Liver (tissue), 9 donors: ENCODE data around the gene MTERF4. TPM values are rescaled to one million over a fixed set of nuclear protein-coding genes. Genes with fewer than 3 reads are reported as not detected.

Experiments
- DNase-seq: peaks from one replicate; pipeline ENCODE4 v3.0.0-alpha.2; 2017; ENCODE audit warnings: low spot score
- H3K27ac ChIP-seq, 2 donors: one replicate each; pipeline ENCODE4 v1.7.0; 2013; ENCODE audit warnings: inconsistent platforms in 2 of 2, low read length in 2 of 2, control low read depth in 1 of 2, low read depth in 1 of 2, mild to moderate bottlenecking in 1 of 2
- H3K27me3 ChIP-seq, 4 donors: one replicate each; pipeline versions ENCODE4 v1.6.1 to v1.7.0; 2013; ENCODE audit warnings: low read length in 3 of 4, inconsistent platforms in 1 of 4, mild to moderate bottlenecking in 1 of 4, moderate library complexity in 1 of 4; ENCODE audit not compliant: control insufficient read depth in 4 of 4, insufficient read depth in 4 of 4
- H3K36me3 ChIP-seq, 4 donors: one replicate each; pipeline versions ENCODE4 v1.6.1 to v1.7.0; 2013; ENCODE audit warnings: low read length in 3 of 4, mild to moderate bottlenecking in 3 of 4, low read depth in 1 of 4, moderate library complexity in 1 of 4; ENCODE audit not compliant: control insufficient read depth in 4 of 4, insufficient read depth in 3 of 4
- H3K4me1 ChIP-seq, 4 donors: one replicate each; pipeline versions ENCODE4 v1.6.1 to v1.7.0; 2013; ENCODE audit warnings: low read length in 3 of 4, mild to moderate bottlenecking in 3 of 4, moderate library complexity in 1 of 4; ENCODE audit not compliant: control insufficient read depth in 4 of 4, insufficient read depth in 4 of 4
- H3K4me3 ChIP-seq, 3 donors: one replicate each; pipeline versions ENCODE4 v1.6.1 to v1.7.0; 2013; ENCODE audit warnings: low read length in 3 of 3, control low read depth in 1 of 3, low read depth in 1 of 3, mild to moderate bottlenecking in 1 of 3
- H3K9ac ChIP-seq, 2 donors: one replicate each; pipeline ENCODE4 v1.7.0; 2013; ENCODE audit warnings: low read length in 2 of 2, mild to moderate bottlenecking in 2 of 2, moderate library complexity in 2 of 2, control low read depth in 1 of 2, low read depth in 1 of 2
- H3K9me3 ChIP-seq, 4 donors: one replicate each; pipeline versions ENCODE4 v1.6.1 to v1.7.0; 2013; ENCODE audit warnings: low read length in 3 of 4; ENCODE audit not compliant: control insufficient read depth in 4 of 4
- CTCF ChIP-seq: fragments of 150-350 bp; IDR thresholded peaks from 2 replicates; pipeline ENCODE4 v1.5.1; 2017; ENCODE audit warnings: improper control_type of control experiment, low read depth, low read length; ENCODE audit not compliant: missing input control
- EGR1 ChIP-seq, 2 donors: IDR thresholded peaks; 2 replicates each; pipeline ENCODE4 v1.6.1; 2016 to 2018; ENCODE audit warnings: antibody characterized with exemption in 2 of 2, low read depth in 2 of 2
- FOXA1 ChIP-seq: IDR thresholded peaks from 2 replicates; pipeline ENCODE4 v1.6.1; 2016; ENCODE audit warnings: antibody characterized with exemption
- FOXA2 ChIP-seq: IDR thresholded peaks from 2 replicates; pipeline ENCODE4 v1.6.1; 2016; ENCODE audit warnings: antibody characterized with exemption
- GABPA ChIP-seq, 2 donors: IDR thresholded peaks in 1 of 2; conservative IDR thresholded peaks in 1 of 2; 2 replicates each; pipeline ENCODE4 v1.6.1; 2016; ENCODE audit warnings: antibody characterized with exemption in 2 of 2, mild to moderate bottlenecking in 1 of 2, moderate library complexity in 1 of 2
- HNF4A ChIP-seq, 2 donors: conservative IDR thresholded peaks; 2 replicates each; pipeline ENCODE4 v1.6.1; 2016; ENCODE audit warnings: antibody characterized with exemption in 2 of 2, mild to moderate bottlenecking in 2 of 2
- HNF4G ChIP-seq: IDR thresholded peaks from 2 replicates; pipeline ENCODE4 v1.6.1; 2016; ENCODE audit warnings: antibody characterized with exemption
- JUND ChIP-seq, 2 donors: IDR thresholded peaks; 2 replicates each; pipeline ENCODE4 v1.6.1; 2016; ENCODE audit warnings: antibody characterized with exemption in 2 of 2
- NR2F2 ChIP-seq: IDR thresholded peaks from 2 replicates; pipeline ENCODE4 v1.6.1; 2016; ENCODE audit warnings: antibody characterized with exemption
- RAD21 ChIP-seq, 2 donors: IDR thresholded peaks; 2 replicates each; pipeline ENCODE4 v1.6.1; 2016; ENCODE audit warnings: antibody characterized with exemption in 2 of 2, mild to moderate bottlenecking in 2 of 2
- RXRA ChIP-seq, 2 donors: IDR thresholded peaks; 2 replicates each; pipeline ENCODE4 v1.6.1; 2017 to 2018; ENCODE audit warnings: antibody characterized with exemption in 2 of 2, mild to moderate bottlenecking in 1 of 2
- SP1 ChIP-seq: IDR thresholded peaks from 2 replicates; pipeline ENCODE4 v1.6.1; 2018; ENCODE audit warnings: antibody characterized with exemption, mild to moderate bottlenecking
- TAF1 ChIP-seq: conservative IDR thresholded peaks from 2 replicates; pipeline ENCODE4 v1.6.1; 2016; ENCODE audit warnings: antibody characterized with exemption, mild to moderate bottlenecking
- YY1 ChIP-seq: IDR thresholded peaks from 2 replicates; pipeline ENCODE4 v1.6.1; 2016; ENCODE audit warnings: antibody characterized with exemption, mild to moderate bottlenecking
- ZBTB33 ChIP-seq: IDR thresholded peaks from 2 replicates; pipeline ENCODE4 v1.6.1; 2016; ENCODE audit warnings: antibody characterized with exemption
- WGBS: extraction: QIAGEN DNeasy Blood & Tissue Kit; methylation state at CpG from one replicate; pipeline ENCODE4 v1.1.7; 2013; 5-methylcytosine and 5-hydroxymethylcytosine counted together
- polyA plus RNA-seq, 2 donors: library from polyadenylated mRNA; stranded (reverse) in 1 of 2; unstranded in 1 of 2; fragments of 200-250 nt in 1 of 2; fragments of >200 nt in 1 of 2; fragmentation: Nextera tagmentation in 1 of 2; extraction: Ambion mirVana in 1 of 2; gene quantifications; one replicate each; pipeline versions ENCODE4 v1.2.1 to v1.2.3, GENCODE V29; 2013 to 2015
- total RNA-seq, 2 donors: library from RNA; depleted of rRNA; stranded (reverse); fragments of >200 nt; gene quantifications; one replicate each; pipeline ENCODE4 v1.2.3, GENCODE V29; 2014
- TF ChIP-seq, protein P1 (sequence below): IDR thresholded peaks from 2 replicates; pipeline ENCODE4 v1.6.1; 2016; ENCODE audit warnings: antibody characterized with exemption, mild to moderate bottlenecking
- TF ChIP-seq, protein P2 (sequence below): IDR thresholded peaks from 2 replicates; pipeline ENCODE4 v1.6.1; 2016; ENCODE audit warnings: antibody characterized with exemption
- donor health status: healthy.
- donor health status: healthy.
- donor health status: healthy.
- donor health status: healthy.
- donor health status: healthy.

MTERF4 gene
- total and polyA plus RNA-seq, 4 donors = 13.3 to 36.7 (median 20.3) TPM

- H3K4me3 ChIP-seq = no peak overlapping the region
- peaks cover 12 to 78% (median 29%) of the 10 kb centered on the region in 4 donors for H3K36me3 ChIP-seq
- H3K27me3 ChIP-seq = no peaks in the 10 kb centered on the region
- DNase-seq = no peak
- TF ChIP-seq YY1 = no peak
- TF ChIP-seq NR2F2 = no peak
- TF ChIP-seq JUND (IDR thresholded peaks at IDR 0.05) = no peak
- no peak for TF ChIP-seq GABPA (IDR thresholded peaks at IDR 0.05 in 1 of 2, conservative IDR thresholded peaks at IDR 0.05 in 1 of 2)
- TF ChIP-seq HNF4A (conservative IDR thresholded peaks at IDR 0.05) = no peak
- no peak for TF ChIP-seq HNF4G
- TF ChIP-seq TAF1 = no peak
- TF ChIP-seq FOXA1 = no peak
- no peak for TF ChIP-seq SP1
- no peak for TF ChIP-seq CTCF
- TF ChIP-seq RAD21 (IDR thresholded peaks at IDR 0.05) = no peak
- TF ChIP-seq, protein P1, sequence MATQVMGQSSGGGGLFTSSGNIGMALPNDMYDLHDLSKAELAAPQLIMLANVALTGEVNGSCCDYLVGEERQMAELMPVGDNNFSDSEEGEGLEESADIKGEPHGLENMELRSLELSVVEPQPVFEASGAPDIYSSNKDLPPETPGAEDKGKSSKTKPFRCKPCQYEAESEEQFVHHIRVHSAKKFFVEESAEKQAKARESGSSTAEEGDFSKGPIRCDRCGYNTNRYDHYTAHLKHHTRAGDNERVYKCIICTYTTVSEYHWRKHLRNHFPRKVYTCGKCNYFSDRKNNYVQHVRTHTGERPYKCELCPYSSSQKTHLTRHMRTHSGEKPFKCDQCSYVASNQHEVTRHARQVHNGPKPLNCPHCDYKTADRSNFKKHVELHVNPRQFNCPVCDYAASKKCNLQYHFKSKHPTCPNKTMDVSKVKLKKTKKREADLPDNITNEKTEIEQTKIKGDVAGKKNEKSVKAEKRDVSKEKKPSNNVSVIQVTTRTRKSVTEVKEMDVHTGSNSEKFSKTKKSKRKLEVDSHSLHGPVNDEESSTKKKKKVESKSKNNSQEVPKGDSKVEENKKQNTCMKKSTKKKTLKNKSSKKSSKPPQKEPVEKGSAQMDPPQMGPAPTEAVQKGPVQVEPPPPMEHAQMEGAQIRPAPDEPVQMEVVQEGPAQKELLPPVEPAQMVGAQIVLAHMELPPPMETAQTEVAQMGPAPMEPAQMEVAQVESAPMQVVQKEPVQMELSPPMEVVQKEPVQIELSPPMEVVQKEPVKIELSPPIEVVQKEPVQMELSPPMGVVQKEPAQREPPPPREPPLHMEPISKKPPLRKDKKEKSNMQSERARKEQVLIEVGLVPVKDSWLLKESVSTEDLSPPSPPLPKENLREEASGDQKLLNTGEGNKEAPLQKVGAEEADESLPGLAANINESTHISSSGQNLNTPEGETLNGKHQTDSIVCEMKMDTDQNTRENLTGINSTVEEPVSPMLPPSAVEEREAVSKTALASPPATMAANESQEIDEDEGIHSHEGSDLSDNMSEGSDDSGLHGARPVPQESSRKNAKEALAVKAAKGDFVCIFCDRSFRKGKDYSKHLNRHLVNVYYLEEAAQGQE = no peak
- no peak for TF ChIP-seq FOXA2
- TF ChIP-seq EGR1 (IDR thresholded peaks at IDR 0.05; ENCODE audit: low read depth in 2 of 2) = no peak
- no peaks in the 10 kb centered on the region for H3K4me1 ChIP-seq
- no peak overlapping the region for H3K27ac ChIP-seq
- WGBS = 92% methylated on average over 9 of the region's 9 CpGs
- H3K9me3 ChIP-seq = no peaks in the 10 kb centered on the region
- no peak overlapping the region for H3K9ac ChIP-seq
These were observed 29.9 kb downstream of the MTERF4 start for GRCh38 chr2:241072151-241072550.

DNA sequence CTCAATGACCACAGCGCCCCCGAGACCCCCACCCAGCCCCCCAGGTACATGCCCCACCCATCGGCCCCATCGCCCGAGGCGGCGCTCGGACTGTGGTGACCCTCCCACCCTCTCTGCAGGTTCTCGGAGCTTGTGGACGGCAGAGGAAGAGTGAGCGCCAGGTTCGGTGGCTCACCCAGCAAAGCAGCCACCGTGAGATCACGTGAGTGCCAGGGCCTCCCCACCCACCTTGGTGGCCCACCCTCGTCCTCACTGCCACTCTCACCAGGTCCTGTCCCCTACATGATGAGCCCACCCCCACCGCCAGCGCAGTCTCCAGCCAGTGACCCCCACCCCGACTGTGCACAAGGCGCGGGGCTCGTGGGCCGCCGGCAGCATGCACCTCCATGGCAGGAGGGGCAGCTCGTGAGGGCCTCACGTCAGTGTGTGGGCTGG is 30.4 kb downstream of the MTERF4 start:
- Histone ChIP-seq H3K27me3 (no peaks in the 10 kb centered on the region), H3K9ac (no peak overlapping the region), H3K27ac (no peak overlapping the region), H3K9me3 (no peaks in the 10 kb centered on the region), H3K36me3 (peaks cover 12 to 83% (median 29%) of the 10 kb centered on the region in 4 donors), H3K4me1 (no peaks in the 10 kb centered on the region), H3K4me3 (no peak overlapping the region)
- DNase-seq = no peak
- 92% methylated on average over 25 of the region's 25 CpGs for WGBS
- TF ChIP-seq YY1 = no peak
- no peak for TF ChIP-seq RXRA (IDR thresholded peaks at IDR 0.05)
- no peak for TF ChIP-seq TAF1
- no peak for TF ChIP-seq CTCF
- no peak for TF ChIP-seq SP1
- TF ChIP-seq, protein P1 = no peak
- no peak for TF ChIP-seq HNF4A (conservative IDR thresholded peaks at IDR 0.05)
- TF ChIP-seq ZBTB33 = no peak
- TF ChIP-seq GABPA (IDR thresholded peaks at IDR 0.05 in 1 of 2, conservative IDR thresholded peaks at IDR 0.05 in 1 of 2) = no peak
- TF ChIP-seq FOXA2 = no peak
- TF ChIP-seq, protein P2, sequence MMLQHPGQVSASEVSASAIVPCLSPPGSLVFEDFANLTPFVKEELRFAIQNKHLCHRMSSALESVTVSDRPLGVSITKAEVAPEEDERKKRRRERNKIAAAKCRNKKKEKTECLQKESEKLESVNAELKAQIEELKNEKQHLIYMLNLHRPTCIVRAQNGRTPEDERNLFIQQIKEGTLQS = no peak
- TF ChIP-seq NR2F2 = no peak
- no peak for TF ChIP-seq RAD21 (IDR thresholded peaks at IDR 0.05)
- TF ChIP-seq HNF4G = no peak
- TF ChIP-seq JUND (IDR thresholded peaks at IDR 0.05) = no peak
- TF ChIP-seq EGR1 (IDR thresholded peaks at IDR 0.05; ENCODE audit: low read depth in 2 of 2) = no peak
- no peak for TF ChIP-seq FOXA1
